Loucy (cell line): ENCODE results near the gene LPIN1.

Experiments used
- CTCF ChIP-seq: fragments of 200-600 bp; sonication (generic); conservative IDR thresholded peaks from 2 replicates; pipeline ENCODE4 v1.5.1; 2014; ENCODE audit warnings: mild to moderate bottlenecking, antibody characterized with exemption, low read length
- EZH2phosphoT487 ChIP-seq: fragments of 200-600 bp; IDR thresholded peaks from 2 replicates; pipeline ENCODE4 v1.6.1; 2018; ENCODE audit warnings: antibody characterized with exemption, mild to moderate bottlenecking, moderate library complexity, borderline replicate concordance

- TF ChIP-seq EZH2phosphoT487, result no peak
- peak; percentile 99 for TF ChIP-seq CTCF
These were observed 117.3 kb downstream of the LPIN1 start for GRCh38 chr2:11863513-11864328.
